ENCODE data around the gene SLC43A3. TPM values are rescaled to one million over a fixed set of nuclear protein-coding genes. Genes with fewer than 3 reads are reported as not detected.

SLC43A3 gene
- total and polyA plus RNA-seq, 9 of the 15 experiments (the other 6 are each of a cell fraction or from before 2014, with no cell fraction given), result 63.7 to 281 (median 139) TPM

GRCh38 chr11:57410287-57410686 lies 16.6 kb downstream of the SLC43A3 start (continued):
- no peak for TF ChIP-seq ZNF512 (tag; IDR thresholded peaks at IDR 0.05)
- TF ChIP-seq CTCF (IDR thresholded peaks at IDR 0.05 in 2 of 3, conservative IDR thresholded peaks at IDR 0.05 in 1 of 3; ENCODE audit: insufficient read depth in 2 of 3, low read depth in 1 of 3, low read length in 3 of 3), result no peak
- TF ChIP-seq CCNT2 (IDR thresholded peaks at IDR 0.05; ENCODE audit: borderline replicate concordance, extremely low read depth, insufficient read length, low read depth, low read length), result no peak
- no peak for TF ChIP-seq PKNOX1 (IDR thresholded peaks at IDR 0.05)
- TF ChIP-seq MEF2A (IDR thresholded peaks at IDR 0.05; ENCODE audit: control insufficient read depth, low read depth, low read length), result no peak
- no peak for TF ChIP-seq EZH2 (IDR thresholded peaks at IDR 0.05; ENCODE audit: borderline replicate concordance, low read depth, low read length)

Data from K562 (cell line).